GM21528 (cell line): ENCODE measurements around the gene ACACA.

Source experiments
- ATAC-seq: cut with Tn5 transposase; IDR thresholded peaks from one replicate; pipeline ENCODE4 v1.9.1; 2021; ENCODE audit warnings: mild to moderate bottlenecking, moderate library complexity; ENCODE audit not compliant: unreplicated experiment, low FRiP score

ACACA gene

DNA sequence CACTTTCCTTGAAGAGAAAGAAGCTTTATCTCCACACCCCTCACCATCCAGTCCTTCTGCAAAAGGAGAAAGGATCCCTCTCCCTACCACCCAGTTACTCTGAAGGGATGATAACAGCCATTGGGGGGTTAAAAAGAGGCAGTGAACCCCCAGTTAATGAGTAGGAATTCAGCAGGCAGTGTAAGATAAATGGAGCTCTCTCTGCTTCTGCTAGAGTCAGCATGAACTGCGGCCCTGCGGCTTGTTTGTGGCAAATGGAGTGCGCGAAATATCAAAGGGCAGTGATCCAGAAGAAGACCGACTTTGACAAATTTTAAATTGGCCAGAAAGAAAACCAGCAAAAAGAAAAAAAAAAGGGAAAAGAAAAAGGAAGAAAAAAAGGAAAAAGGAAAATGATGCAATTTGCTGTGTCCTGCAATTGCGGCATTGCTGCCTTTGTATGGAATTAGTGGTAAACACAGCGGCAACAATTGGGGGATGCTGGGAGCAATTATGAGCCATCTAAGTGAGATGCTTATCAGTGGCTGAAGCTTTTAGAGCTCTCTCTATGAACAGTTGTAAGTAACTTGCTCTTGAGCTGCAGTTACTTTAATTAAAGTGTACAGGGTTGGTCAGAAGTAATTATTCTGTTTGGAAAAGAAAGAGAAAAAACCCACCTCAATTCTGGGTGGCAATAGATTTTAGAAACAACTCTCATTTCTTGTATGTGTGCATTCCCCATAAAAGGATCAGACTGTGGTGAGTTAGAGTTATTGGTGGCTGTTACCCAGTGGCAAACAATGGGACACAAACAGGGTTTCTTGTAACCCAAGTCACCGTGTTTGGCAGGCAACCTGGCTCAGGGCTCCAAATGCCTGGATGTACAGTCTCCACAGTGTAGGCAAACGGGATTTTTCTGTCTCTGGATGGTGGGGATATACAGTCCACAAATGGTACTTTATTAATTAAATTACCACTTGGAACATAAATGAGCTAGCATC is 296.6 kb downstream of the ACACA start:
- ATAC-seq, result no peak

DNA sequence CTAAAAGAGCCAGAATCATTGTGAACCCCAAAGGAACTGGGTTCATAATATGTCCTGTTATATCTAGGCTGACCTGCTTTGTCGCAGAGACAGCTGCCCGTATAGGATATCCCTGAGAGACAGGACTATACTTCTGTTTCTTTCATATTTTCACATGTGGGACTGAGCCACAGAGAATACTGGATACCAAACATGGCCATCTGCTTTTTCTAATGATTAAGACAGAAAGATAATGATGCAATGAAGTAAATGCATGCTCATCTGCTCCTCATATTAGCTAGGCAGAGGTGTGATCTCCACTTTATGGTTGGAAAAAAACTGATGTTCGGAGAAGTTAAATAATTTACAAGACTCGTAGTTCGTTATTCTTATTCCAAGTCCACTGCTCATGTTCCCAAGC is 297.5 kb downstream of the ACACA start:
- no peak for ATAC-seq

DNA sequence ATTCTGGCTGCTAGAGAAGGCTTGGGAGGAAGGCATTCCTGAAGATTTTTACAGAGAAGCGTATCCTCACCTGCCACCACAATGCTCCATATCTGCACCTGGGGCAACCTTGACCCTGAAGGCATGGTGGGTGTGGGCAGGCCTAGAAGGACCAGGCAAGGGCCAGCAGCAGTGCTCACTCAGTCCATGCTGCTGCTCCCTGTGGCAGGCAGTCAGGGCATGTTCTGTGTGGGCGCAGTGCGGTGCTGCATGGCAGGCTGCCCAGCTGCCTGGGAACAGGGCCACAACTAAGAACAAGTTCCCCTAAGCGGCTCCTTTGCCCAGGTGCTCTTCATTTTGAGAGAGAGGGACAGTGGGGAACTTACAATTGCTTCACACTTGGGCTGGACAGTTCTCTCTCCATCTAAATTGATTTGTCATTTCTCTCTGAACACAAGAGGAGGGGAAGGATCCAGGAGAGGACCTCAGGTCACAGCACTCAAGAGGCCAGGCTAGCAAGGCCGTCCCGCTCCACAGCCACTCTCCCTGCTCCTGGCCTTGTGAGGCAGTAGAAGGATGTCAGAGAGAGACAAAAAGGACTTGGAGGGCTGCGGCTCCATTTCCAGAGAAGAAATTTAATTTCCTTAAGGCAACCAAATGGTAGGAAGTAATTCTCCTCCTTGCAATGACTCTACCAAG is 299.1 kb downstream of the ACACA start:
- ATAC-seq, result no peak

DNA sequence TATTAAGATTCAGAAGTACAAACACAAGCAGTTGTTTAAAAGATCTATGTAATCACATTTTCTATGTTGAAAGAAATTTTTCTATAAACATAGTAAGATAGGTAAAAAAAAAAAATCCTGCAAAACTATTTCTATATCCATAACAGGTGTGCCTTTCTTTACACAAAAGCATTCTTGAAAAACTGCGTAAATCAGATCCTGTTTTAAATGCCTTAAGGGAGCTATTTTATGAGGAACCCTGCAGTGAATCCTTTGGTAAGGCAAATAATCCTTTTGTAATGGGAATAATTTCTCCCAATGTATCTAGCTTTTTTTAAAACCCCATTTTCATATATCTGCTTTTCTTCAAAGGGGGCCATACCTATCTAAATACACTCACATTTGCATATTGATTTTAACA is 300.6 kb downstream of the ACACA start:
- ATAC-seq, result no peak

DNA sequence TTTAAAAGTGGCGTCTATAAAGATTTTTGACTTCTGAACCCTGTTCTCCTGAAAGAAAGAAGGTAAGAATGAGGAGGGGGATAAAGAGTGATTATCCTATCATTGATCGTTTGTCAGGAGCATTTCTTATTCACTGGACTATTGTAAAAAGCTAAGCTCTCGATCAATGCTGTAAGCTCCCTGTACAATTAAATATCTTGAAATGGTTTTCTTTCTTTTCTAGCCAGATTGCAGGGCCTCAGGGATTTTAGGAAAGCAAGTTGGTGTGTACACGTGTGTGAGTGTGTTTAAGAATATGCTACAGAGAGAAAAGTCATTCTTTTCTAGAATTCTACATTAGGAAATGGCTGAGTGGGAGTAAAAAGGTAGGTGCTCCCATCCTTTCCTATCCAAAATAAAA is 303.4 kb downstream of the ACACA start:
- no peak for ATAC-seq

DNA sequence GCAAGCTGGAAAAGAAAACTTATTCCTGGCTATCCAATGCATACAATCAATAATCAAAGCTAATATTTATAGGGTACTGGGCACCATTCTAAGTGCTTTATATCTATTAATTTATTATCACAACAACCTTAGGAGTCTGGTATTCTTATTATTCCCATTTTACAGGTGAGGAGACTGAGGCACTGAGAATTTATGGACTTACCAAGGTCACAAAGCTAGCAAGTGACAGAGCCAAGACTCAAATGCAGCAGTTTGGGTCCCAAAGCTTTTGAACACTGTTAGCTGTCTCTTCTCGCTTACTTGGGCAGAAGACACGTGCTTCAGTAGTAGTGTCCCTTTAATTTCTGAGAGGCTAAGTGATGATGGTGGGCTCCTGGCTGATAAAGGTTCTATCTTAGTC is 305.3 kb downstream of the ACACA start:
- ATAC-seq, result no peak

DNA sequence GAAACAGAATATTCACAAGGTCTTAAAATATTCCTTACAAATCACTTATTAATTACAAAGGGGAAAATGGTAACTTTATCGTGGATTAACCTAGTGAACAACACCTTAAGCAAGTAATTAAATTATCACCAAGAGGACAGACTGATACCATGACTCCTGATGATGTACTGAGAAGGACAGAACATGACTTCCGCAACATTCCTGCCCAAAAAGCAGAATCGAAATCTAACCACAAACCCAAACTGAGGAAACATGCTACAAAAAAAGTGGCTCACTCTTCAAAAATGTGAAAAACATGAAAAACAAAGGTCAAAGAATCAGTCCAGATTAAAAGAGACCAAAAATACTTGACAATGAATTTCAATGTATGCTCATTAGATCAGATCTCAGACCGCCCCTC is 306.4 kb downstream of the ACACA start:
- no peak for ATAC-seq

DNA sequence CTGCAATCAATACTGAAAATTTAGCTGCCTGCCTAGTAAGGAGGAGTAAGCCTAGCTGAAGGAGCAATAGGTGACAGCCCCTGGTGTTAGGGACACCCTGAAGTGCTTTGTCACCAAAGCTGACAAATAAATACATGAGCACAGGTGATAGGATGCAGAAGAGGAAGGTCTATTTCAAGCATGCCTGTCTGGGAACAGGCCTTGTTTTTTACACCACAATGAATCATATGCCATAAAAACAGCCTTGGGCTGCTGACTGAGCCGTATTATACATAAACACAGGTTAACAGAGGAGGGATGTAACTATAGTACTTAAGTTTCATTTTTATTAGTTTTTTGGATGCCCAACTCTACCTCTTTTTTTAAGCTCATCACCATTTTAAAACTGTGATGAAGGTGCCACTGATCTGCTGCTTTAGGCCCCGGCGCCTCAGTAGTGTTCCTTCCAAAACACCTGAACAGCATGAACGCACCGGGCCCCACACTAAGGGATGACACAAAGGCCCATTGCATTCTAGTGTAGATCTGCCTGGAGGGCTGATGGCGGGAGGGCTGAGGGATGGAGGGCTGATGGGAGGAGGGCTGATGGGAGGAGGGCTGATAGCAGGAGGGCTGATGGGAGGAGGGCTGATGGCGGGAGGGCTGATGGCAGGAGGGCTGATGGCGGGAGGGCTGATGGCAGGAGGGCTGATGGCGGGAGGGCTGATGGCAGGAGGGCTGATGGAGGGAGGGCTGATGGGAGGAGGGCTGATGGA is 307.5 kb downstream of the ACACA start:
- ATAC-seq, result no peak

DNA sequence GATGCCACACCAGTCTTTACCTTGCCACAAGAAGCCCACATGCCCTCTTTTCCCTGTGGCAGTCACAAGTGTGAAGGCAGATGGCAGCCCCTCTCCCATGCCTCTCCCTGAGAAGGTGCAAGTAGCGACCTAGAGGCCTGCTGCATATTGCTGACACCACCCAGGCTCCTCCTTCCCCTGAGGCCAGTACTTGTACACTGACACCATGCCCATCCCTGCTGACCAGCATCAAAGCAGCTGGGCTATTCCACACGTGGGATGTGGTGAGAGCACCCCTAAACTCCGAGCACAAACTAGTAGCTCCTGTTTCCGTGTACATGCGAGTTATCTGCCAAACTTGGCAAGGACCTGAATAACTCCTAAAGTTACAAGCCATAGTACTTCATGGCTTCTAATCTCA is 308.5 kb downstream of the ACACA start:
- ATAC-seq, result no peak

DNA sequence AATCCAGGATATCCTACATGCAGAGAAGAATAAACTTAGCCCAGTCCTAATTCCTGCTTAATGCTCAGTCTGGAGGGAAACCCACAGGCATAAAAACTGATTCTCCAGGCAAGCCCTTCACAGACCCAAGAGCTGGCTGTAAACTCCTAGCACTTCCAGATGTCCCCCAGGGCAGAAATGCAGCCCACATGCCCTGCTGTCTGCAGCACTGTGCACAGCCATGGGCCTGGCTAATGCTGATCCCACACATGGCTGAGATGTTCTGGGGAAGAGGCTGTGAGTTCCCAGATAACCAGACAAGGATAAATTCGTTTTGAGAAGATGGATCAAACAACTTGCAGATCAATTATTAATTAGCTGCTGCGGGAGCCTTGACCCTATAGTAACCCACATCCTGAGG is 309.5 kb downstream of the ACACA start:
- ATAC-seq, result no peak

DNA sequence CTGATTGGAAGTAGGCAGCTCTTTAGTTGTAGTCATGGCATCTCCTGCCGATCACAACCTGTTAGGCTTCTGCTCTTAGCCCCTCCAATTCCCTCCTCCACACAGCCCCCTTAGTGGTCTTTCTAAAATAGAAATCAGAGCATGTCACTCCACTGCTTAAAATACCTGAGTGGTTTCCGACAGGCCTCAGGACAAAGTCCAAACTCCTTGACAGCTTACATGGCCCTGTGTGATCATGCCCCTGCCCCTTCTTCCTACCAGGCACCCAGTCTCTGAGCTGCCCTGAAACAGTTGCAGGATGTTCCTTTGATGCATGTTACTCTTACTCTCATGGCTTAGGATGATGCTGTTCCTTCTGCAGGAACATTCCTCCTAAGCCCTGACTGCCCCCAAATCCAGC is 310.6 kb downstream of the ACACA start:
- ATAC-seq, result no peak

DNA sequence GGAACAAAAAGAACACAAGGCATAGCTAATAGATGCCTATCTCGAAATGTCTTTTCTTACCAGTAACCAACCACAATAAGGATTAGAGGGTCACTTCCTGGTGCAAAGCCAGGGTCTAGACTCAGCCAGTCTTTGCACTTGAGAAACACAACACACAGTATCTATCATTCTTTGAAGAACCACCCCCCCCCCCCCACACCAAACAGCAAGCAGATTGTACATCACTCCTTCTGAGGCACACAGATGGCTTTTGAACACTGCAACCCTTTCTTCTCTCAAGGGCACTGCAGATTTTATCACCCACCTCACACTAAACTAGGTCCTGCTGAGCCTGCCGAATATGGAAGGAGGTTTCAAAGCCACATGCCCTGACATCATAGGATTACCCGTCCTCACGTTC is 312.2 kb downstream of the ACACA start:
- ATAC-seq, result no peak

DNA sequence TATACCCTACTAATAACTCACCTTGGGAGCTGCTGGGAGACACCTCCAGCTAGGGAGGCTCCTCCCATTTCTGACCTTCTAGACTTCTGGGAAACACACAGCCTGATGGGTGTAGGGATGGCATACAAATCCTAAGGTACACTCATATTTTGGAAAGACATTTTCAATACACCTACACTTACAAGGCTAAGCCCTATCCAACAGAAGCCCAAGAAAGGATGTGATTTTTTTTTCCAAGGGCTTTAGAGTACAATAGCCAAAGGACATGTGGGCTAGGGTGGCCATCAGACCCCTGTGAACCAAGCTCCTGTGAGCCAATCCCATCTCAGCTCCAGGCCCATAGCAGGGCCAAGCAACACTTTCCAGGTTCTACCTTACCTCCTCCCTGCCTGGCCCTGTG is 313.9 kb downstream of the ACACA start:
- no peak for ATAC-seq

DNA sequence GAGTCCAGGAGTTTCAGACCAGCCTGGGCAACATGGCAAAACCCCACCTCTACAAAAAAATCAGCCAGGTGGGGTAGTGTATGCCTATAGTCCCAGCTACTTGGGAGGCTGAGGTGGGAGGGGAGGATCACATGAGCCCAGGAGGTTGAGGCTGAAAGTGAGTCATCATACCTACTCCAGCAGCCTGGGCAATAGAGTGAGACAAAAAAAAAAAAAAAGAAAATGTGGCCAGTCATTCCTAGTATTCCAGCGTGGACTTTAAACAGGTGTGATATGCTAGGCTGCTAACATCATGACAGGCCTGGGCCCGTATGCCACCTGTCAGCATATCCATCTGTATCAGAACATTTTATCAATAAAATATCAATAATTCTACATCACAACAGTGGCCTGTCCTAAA is 314.6 kb downstream of the ACACA start:
- ATAC-seq, result no peak

DNA sequence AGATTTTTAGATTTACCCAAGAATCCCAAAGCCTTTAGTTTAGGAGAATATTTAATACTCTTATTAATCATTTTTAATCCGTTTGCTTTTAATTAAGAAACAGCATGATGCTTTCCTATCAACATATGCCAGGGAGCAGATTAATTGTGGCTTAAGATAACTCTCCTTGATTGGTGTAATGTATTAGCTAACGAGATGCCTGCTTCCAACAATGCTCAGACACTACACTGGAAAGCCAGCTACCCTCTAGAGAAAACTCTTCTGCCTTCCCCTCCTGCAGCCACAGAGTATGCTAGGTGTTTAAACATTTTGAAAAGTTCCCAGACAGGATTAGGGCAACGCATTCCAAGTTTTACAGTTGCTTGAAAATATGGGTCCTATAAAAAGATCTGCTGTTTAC is 315.7 kb downstream of the ACACA start:
- no peak for ATAC-seq

DNA sequence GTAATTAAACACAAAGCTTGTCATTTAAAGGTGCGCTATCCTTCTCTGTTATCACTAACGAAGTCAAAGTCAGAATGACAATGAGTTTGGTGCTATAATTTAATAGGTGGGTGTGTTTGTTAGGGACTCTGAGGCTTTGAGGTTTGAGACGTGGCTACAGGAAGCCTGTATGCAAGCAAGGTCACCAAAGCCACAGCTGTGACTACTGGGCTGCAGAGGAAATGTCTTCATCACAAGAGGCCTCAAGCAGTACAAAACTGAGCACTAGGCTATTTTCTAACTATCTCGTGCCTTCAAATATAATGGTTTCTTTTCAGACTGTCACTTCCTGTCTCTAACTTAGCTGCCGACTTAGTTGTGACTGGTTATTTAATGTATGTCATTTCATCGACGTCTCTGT is 316.7 kb downstream of the ACACA start:
- ATAC-seq, result no peak

DNA sequence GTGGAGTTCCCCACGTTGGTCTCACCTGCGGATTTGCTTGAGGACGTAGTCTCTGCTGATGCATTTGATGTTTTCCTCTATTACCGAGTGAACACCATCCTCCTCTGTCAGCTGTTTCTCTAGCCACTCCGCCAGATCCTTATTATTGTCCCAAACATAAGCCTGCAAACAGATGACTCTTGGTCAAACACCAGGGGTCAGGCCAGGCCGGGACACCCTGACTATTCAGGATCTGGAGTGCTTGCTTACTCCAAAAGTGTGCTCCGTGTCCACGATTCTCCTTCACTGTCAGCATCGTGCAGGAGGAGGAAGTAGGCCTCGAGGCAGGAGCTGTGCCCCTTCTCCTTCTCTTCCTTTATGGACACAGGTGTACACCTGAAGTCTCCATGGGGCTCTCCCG is 317.7 kb downstream of the ACACA start:
- no peak for ATAC-seq

DNA sequence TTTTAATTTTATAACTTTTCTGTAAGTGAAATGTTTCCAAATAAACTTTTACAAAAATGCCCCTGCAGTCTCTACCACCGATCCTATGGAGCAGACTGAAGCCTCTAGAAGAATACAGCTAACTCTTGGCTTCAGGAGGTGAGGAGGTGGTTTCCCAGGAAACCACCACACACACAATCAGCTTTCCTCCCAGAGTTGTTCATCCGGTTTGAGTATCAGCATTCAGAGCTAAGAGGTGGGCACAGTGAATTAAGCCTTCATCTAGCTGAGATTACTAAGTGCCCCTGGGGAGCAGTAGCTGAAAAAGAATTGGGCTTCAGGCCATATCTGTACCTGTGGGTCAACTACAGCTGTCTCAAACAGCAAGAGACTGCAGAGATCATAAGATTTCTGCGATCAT is 318.2 kb downstream of the ACACA start:
- ATAC-seq, result no peak

DNA sequence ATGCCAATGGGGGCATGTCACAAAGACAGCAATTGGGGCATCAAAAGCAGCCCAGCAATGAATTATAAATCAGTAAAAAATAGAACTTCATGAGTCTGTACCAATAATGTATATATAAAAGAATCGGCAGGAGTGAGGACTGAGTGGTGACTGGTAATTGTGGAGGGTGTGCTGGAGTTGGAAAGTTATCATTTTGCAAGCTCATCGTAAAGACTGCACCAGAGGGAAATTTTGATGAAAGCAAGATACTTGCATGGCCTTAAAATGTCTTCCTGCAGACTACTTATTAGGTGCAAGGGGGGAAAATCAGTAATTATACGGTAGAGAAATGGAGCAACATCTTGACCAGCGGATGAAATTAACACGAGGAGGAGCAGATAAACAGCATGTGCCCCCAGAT is 319.0 kb downstream of the ACACA start:
- no peak for ATAC-seq

DNA sequence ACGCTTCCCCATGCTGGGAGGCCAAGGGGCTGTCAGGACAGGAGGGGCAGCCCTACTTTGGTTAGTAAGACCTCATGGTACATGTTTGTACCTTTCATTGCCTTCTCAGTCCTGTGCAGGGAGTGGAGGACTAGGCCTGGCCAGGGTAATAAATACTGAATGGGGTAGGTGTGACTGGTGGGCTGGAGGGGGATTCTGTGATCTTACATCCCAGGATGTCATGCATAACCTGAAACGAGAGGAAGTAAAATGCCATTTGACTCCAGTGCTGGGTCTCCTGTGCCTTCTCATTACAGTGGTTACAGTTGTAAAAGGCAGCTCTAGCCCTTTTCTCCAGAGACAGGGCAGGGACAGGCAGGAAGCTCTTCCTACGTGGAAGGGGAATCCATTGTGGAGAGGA is 319.7 kb downstream of the ACACA start:
- ATAC-seq, result no peak

DNA sequence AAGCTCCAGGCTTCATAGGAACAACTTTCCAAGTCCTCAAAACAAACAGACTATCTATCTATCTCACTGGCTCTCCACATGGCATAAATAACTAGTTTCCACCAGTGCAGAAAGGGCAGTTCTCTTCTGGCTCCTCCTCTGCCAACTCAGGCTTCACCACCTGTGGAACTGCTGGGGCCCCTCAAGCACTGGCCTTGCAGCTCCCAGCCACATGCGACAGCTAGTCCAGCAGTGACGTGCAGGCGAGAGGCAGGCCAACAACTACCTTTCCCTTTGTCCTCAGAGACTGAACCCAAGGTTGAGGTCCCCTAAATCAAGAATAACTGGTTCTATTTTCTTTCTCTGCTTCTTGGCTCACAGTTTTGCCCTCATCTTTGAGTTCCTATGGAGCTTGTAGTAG is 320.3 kb downstream of the ACACA start:
- ATAC-seq, result no peak
